ENCODE measurements around the gene RABL6. TPM values are rescaled to one million over a fixed set of nuclear protein-coding genes. Genes with fewer than 3 reads are reported as not detected.

RABL6 gene
- total RNA-seq, 1 donor from 2014 or later: 18.4 TPM

- DNase-seq (ENCODE audit: low spot score) (no peak), ATAC-seq (no peak)
Observed at GRCh38 chr9:136815422-136815782, 7.7 kb downstream of the RABL6 start.

DNA sequence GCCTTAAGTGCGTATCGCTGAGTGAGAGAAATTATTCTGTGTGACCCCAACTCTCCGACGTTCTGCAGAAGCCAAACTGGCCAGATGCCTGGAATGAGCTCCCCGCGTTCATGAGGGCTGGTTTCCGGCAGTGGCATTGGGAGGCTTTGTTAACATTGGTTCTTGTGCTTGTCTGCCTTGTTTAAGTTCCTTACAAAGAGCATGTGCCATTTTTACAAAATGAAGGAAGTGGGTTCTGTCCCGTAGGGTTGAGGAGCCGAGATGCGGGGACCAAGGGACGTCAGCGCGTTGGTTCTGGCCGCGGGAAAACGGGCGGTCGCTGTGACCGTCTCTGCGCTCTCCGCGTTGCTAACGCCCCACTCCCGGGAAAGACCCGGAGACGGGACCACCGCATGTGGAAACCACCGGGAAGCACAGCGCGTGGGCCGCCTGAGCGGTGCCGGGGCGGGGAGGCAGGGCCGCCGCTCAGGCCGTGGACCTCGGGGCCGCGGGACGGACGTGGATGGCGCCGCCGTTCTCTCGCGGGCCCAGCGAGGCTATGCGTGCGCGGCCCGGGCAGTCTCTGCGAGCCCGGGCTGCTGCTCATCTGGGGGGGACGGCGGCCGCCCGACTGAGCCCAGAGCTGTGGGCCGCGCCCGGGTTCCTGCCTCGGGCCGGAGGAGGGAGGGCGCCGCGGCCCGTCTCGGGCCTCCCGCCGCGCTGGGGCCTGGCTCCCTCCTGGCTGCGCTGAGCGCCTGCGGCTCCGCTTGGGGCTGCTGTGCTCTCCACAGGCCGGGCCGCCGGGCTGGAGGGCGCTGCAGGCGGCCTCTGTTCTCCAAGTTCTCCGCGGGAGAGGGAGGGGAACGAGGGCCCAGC lies 13.4 kb downstream of the RABL6 start:
- DNase-seq (ENCODE audit: low spot score): no peak
- ATAC-seq: peak; percentile 29

DNA sequence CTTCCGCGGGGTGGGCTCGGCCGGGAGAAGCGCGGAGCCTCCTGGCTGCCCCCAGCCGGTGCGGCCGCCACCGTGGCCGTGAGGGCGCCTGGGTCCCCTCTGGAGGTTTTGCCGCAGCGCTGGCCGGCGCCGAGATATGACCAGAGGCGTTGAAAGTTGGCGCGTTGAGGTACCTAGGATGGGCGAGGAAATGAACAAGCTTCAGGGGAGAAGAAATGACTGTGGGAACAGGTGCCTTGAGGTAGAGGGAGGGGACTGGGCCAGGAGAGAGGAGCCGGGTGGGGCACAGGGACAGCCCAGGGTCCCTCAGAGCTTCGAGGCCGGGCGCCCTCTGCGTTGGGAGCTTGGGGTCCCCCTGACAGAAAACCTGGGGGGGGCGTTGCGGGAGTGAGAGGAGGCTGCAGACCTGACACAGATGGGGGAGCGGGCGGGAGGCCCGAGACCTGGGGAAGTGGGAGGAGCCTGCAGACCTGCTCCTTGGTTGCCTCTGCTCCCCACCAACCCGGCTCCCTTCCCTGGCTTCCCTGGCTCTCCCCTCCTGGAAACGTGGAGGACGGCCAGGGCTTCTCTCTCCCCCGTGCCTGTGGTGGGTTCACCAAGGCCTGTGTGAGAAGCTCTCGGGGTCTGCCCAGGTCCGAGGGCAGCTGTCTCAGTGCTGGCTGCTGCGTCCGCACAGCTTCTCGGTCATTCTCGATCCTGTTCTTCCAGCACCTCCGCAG lies 14.2 kb downstream of the RABL6 start:
- DNase-seq (ENCODE audit: low spot score) (no peak), ATAC-seq (no peak)

DNA sequence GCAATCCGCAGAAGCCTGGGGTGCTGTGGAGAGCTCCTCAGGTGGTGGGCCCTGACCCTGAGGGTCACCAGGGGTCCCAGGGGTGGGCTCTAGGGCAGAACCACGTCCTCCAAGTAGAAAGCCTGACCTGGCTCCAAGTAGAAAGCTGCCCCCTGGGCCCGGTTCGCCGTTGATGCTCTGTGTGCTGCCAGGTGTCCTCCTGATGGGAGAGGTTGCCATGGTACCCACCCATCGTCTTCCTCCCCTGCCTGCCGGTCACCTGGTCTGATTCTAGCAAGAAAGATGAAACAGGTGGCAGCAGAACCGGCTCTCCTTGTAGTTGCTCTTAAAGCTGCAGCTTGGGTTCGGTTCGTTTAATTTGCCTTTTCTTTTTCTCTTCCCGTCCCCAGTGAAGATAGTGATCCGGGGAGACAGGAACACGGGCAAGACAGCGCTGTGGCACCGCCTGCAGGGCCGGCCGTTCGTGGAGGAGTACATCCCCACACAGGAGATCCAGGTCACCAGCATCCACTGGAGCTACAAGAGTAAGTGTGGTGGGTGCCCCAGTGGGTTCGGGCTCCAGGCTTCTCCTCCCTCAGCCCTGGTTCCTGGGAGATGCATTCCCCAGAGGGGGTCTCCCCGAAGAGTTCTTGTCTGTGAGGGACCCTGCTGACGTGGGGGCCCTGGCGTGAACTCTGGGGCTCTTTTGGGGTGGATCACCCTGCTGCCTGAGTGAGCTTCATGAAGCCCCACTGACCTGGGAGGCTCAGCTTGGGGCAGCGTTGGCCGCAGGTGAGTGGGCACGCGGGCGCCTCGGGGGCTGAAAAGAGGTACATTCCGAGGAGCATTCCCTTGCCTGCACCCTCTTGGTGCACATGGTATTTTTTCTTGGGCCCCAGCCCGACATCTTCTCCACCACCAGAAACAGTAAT lies 15.6 kb downstream of the RABL6 start:
- DNase-seq (ENCODE audit: low spot score) (no peak), ATAC-seq (no peak)

DNA sequence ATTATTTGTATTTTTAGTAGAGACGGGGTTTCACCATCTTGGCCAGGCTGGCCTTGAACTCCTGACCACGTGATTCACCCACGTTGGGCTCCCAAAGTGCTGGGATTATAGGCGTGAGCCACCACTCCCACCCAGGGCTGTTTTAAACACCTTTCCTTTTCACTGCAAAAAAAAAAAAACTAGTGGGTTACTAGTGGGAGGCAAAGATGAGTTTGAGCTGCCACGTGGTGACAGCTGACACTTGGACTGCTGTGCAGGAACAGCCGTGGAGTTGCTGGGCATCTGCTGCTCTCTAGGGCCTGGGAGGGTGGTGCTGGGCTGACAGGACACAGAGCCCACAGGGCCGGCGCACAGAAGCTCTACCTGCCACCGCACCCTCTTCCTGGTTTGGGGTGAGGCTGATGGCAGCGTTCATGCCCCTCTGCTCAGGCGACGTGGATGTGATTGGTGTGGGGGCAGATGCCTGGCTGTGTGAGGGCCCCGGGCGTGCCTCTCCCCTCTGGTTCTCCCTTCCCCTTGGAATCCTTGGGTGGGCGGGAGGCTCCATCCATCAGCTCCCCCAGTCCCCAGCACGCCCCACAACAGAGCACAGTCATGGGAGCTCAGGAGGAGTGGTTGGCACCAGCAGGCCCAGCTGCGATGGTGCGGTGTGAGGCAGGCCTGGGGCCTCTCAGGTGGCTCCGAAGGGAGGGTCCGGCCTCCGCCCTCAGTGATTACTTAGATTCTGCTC lies 16.9 kb downstream of the RABL6 start:
- ATAC-seq (no peak), DNase-seq (ENCODE audit: low spot score) (no peak)

- no peak for DNase-seq (ENCODE audit: low spot score)
- ATAC-seq: no peak
Observed at GRCh38 chr9:136825295-136826187, 17.8 kb downstream of the RABL6 start.

DNA sequence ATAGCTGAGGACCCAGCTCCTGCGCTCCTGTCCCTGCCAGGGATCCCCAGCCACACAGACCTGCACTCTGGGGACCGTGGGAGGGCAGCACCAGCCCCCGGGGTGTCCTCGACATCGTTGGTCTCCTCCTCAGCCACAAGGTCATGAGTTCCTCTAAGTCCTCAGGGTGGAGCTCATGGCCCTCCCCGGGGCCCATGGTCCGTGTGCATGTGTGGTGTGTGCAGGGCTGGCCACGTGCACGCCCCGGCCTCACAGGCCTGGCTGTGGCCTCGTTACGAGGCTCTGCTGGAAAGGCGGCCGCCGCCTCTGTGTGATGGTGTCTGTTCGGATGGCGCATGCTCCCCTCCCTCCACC lies 18.4 kb downstream of the RABL6 start:
- ATAC-seq (no peak), DNase-seq (ENCODE audit: low spot score) (no peak)

DNA sequence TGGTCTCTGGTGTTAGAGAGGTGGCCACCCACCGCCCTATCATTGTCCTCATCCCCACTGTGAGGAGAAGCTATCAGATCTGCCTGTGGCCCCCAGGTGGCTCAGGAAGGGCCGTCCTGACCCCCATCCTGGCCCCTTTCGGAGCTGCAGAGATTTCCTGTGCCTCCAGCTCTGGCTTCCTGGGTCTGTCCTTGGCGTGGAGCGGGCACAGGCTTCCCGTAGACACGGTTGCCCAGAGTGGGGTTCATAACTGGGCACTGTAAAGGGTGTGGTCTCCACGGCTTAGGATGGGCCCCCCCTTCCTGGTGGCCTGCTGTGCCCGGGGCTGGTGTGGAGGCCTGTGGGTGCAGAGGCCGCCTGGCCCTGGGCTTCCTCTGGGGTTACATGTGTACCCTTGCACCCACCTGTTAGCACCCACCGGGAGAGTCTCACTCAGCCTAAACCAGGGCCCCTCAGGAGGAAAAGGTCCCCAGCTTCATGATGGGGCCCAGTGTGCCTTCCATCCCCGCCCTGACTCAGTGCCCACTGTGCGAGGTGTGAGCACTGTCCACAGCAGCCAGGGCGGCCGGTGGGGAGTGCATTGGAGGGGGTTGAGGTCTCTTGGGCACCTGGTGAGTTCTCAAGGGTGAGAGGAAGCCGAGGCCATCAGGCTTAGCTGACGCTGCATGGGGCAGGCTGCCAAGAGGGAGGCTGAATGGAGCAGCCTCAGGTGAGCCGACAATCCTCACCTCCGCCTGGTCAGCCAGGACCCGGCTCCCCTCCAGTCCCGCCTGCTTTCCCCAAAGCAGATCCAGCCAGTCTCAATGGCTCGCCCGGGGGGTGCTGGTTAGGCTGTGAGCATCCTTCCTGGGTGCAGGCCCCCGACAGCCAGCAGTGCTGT lies 19.2 kb downstream of the RABL6 start:
- no peak for DNase-seq (ENCODE audit: low spot score)
- ATAC-seq: no peak

GRCh38 chr9:136827794-136828473 lies 20.2 kb downstream of the RABL6 start:
- DNase-seq (ENCODE audit: low spot score): no peak
- no peak for ATAC-seq

DNA sequence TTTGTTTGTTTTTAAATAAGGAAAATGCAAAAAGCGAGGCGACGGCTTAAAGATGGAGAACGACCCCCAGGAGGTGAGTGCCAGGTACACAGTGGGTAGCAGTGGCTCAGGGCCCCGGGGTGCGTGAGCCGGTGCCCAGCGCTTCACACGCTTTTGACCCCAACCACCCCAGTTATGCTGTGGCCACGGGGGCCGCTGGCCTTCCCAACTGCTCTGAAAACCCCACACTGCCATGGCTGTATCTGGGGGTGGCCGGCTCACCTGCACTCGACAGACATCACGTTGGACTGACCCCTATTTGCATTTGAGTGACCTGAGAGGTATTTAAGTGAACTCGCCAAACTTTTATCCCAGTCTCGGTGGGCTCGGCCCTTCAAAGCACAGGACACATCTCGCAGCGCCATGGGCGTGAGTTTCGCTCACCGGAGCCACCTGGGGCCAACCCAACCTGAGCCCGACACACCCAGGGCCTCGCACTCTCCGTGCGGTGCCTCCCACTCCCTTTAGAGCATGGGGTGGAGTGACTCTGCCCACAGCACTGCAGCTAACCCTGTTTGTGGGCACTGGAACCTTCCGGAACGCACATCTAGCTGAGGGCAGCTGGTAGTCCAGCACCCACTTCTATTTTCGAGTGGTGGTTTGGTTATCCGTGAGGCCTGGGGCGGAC lies 20.9 kb downstream of the RABL6 start:
- DNase-seq (ENCODE audit: low spot score) (no peak), ATAC-seq (no peak)

GRCh38 chr9:136829412-136829811 lies 21.7 kb downstream of the RABL6 start:
- ATAC-seq (no peak), DNase-seq (ENCODE audit: low spot score) (no peak)

- DNase-seq (ENCODE audit: low spot score) (peak; percentile 46), ATAC-seq (no peak)
Observed at GRCh38 chr9:136829981-136830885, 22.5 kb downstream of the RABL6 start.

DNA sequence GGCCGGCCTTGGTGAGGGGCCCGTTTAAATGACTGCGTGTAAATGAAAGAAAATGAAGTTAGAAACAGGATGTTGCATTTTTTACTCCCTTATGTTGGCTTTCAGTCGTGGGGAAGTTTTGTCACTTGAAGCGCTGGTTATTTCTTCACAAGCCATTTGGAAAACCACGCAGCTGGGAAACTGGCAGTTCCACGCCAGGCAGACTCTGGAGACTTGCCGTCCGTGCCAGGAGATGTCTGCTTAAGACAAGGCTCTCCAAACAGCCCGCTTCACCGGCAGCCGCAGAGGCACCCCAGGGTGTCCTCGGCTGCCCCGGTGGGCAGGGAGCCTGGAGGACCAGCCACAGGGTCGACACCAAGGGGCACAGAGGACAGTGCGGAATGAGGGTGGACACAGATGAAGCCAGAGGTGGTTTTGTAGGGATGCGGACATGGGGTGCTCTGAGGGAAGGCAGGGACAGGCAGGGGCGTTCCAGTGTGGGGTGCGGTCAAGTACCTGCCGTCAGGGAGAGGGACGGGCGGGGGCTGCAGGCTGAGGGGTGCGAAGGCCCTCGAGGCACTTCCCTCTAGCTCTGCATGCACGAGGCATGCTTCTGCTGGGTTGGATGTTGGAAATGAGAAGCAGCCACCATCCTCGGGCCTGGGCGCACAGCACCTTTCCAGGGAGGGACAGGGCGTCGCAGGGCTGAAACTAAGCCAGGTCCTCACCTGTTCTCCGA lies 23.4 kb downstream of the RABL6 start:
- ATAC-seq: no peak
- no peak for DNase-seq (ENCODE audit: low spot score)

DNA sequence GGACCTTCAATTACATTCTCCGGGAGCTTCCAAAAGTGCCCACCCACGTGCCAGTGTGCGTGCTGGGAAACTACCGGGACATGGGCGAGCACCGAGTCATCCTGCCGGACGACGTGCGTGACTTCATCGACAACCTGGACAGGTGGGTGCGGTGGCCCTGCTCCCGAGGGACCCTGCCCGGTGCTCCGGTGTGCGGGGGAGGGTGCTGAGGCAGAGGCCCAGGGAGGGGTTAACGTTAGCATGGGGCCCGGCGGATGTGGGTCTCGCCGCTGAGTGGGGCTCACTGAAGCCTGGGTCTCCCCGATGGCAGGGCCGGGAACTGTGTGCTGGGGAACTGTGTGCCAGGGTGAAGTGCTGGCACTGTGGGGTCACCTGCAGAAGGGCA lies 24.0 kb downstream of the RABL6 start:
- ATAC-seq: no peak

DNA sequence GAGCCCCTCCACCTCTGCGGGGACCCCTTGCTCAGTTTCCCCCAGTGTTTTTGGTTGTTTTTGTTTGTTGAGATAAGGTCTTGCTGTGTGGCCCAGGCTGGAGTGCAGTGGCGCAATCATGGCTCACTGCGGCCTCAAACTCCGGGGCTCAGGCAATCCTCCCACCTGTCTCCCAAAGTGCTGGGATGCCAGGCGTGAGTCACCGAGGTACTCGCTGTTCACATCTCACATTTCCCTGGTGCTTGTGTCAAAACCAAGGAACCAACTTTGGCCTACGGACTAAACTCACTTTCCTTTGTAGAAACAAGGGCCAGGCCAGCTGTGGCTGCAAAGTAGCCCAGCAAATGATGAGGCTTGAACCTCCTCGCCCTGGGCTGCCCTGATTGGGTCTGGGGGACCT lies 24.8 kb downstream of the RABL6 start:
- ATAC-seq: no peak
- DNase-seq (ENCODE audit: low spot score): no peak

More for the DNA sequence above, 24.0 kb downstream of the RABL6 start:
- no peak for DNase-seq (ENCODE audit: low spot score)

Measured in left lobe of liver (tissue), 2 donors.